OCI-LY3 (cell line): ENCODE measurements around the gene CHKB.

Experiments used
- H2AFZ ChIP-seq: fragments of 200-600, 300-600 bp; shearing (Covaris generic); 2 replicates; pipeline ENCODE4 v1.6.0; 2014; ENCODE audit warnings: antibody characterized with exemption, low read depth, low read length
- H3K27ac ChIP-seq: fragments of 200-600, 300-600 bp; sonication (generic); 2 replicates; pipeline ENCODE4 v1.5.1; 2014; ENCODE audit warnings: mild to moderate bottlenecking, low read length, moderate library complexity, mixed read lengths
- H3K27me3 ChIP-seq: fragments of 200-600, 300-600 bp; sonication (generic); 2 replicates; pipeline ENCODE4 v1.6.1; 2014; ENCODE audit warnings: low read depth, low read length, mixed read lengths
- H3K36me3 ChIP-seq: fragments of 200-600, 300-600 bp; sonication (generic); replicated peaks from 2 replicates; pipeline ENCODE3; 2014; ENCODE audit warnings: low read depth, low read length, mixed read lengths
- H3K4me1 ChIP-seq: fragments of 300-600, 200-600 bp; sonication (generic); 2 replicates; pipeline ENCODE4 v1.6.1; 2014; ENCODE audit warnings: low read length, mixed read lengths
- H3K4me2 ChIP-seq: fragments of 200-600, 300-600 bp; sonication (generic); 2 replicates; pipeline ENCODE4 v1.6.1; 2014; ENCODE audit warnings: low read length, mixed read lengths
- H3K4me3 ChIP-seq: fragments of 300-600, 200-600 bp; sonication (generic); 2 replicates; pipeline ENCODE4 v1.5.1; 2014; ENCODE audit warnings: antibody characterized with exemption, mild to moderate bottlenecking, low read length, moderate library complexity
- H3K79me2 ChIP-seq: fragments of 300-600, 200-600 bp; shearing (Covaris generic); 2 replicates; pipeline ENCODE4 v1.6.1; 2014; ENCODE audit warnings: mild to moderate bottlenecking, low read length, mixed read lengths
- H3K9ac ChIP-seq: fragments of 300-600, 200-600 bp; shearing (Covaris generic); 2 replicates; pipeline ENCODE4 v1.6.0; 2014; ENCODE audit warnings: mild to moderate bottlenecking, low read length, moderate library complexity
- H3K9me3 ChIP-seq: fragments of 200-600, 300-600 bp; shearing (Covaris generic); 2 replicates; pipeline ENCODE4 v1.6.1; 2014; ENCODE audit warnings: low read length, mixed read lengths; ENCODE audit not compliant: insufficient read depth
- H4K20me1 ChIP-seq: fragments of 200-600, 300-600 bp; sonication (generic); 2 replicates; pipeline ENCODE4 v1.6.1; 2016; ENCODE audit warnings: low read length, mixed read lengths; ENCODE audit not compliant: insufficient read depth
- EZH2phosphoT487 ChIP-seq: fragments of 200-600 bp; shearing (Covaris generic); IDR thresholded peaks from 2 replicates; pipeline ENCODE4 v1.6.1; 2018; ENCODE audit warnings: antibody characterized with exemption, mixed run types, low read depth
- TF ChIP-seq, protein P1 (sequence below): fragments of 200-600, 300-600 bp; sonication (generic); IDR thresholded peaks from 2 replicates; pipeline ENCODE4 v1.5.1; 2014; ENCODE audit warnings: antibody characterized with exemption, low read length, low read depth

Gene CHKB

DNA sequence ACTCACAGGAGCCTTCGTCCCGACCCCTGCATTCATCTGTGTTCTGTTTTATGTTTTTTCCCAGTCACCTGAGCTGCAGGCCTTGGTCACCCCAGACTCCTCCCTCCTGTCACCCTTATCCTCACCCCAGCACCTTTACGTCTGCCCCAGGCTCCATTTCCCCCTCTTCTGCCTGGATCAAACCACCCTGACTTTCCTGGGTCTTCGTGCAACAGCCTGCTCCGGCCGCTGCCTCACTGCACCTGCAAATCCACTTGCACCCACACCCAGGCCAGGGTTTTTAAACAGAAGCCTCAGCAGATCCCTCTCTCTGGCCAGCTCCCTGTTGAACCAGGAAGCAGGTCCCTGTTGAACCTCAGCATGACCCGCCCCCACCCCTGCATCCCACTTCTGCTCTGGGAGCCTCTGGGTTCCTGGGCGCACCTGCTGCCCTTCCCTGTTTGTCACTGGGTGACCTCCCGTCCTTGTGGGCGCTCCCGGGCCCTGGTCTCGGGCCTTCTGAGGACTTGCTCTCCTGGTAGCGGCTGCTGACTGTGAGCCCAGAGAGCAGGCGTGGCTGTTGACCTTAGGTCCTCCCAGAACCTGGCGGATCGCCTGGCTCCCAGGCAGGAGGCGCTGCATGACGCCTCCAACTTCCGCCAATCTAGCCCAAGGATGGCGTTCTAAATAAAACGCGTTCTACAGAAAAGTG is 30.8 kb upstream of the CHKB start:
- H3K79me2 ChIP-seq: no peaks in the 10 kb centered on the region
- H3K36me3 ChIP-seq: no peaks in the 10 kb centered on the region
- H3K27me3 ChIP-seq: no peaks in the 10 kb centered on the region
- no peak overlapping the region for H3K4me2 ChIP-seq
- no peak overlapping the region for H3K4me3 ChIP-seq
- no peak overlapping the region for H2AFZ ChIP-seq
- H3K9me3 ChIP-seq: no peaks in the 10 kb centered on the region
- H3K27ac ChIP-seq: no peak overlapping the region
- no peak overlapping the region for H3K9ac ChIP-seq
- H4K20me1 ChIP-seq: no peaks in the 10 kb centered on the region
- TF ChIP-seq, protein P1, sequence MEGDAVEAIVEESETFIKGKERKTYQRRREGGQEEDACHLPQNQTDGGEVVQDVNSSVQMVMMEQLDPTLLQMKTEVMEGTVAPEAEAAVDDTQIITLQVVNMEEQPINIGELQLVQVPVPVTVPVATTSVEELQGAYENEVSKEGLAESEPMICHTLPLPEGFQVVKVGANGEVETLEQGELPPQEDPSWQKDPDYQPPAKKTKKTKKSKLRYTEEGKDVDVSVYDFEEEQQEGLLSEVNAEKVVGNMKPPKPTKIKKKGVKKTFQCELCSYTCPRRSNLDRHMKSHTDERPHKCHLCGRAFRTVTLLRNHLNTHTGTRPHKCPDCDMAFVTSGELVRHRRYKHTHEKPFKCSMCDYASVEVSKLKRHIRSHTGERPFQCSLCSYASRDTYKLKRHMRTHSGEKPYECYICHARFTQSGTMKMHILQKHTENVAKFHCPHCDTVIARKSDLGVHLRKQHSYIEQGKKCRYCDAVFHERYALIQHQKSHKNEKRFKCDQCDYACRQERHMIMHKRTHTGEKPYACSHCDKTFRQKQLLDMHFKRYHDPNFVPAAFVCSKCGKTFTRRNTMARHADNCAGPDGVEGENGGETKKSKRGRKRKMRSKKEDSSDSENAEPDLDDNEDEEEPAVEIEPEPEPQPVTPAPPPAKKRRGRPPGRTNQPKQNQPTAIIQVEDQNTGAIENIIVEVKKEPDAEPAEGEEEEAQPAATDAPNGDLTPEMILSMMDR: no peak
- no peak for TF ChIP-seq EZH2phosphoT487
- H3K4me1 ChIP-seq: no peaks in the 10 kb centered on the region

DNA sequence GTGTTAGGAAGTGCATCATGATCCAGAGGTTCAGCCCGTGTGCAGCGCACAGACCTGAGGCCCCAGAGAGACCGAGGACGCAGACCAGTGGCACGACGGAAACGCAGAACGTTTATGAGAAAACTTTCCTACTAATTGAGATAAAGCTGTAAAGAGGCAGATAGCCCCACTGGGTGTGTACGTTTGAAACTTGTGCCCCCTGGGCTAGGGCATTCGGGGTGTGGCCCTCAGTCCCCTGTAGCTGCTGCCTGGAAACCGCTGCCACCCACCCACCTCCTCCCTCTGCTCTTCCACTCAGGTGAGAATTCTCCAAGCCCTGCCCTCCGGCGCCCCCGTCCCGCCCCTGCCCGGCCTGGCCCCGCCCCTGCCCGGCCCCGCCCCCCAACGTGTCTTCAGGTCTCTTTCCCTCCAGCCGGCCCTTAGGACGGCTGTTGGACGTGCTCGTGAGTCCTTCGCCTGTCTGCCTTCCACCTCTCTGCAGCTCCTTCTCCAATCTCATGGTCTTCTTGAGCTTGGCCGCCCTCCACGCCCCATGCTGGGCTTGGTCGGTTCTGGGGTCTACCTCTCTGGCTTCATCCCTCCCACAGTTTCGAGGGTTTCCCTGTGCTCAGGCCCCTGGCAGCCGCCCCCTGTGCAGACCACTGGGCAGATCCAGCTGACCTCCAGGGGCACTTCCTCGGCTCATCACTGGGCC is 30.0 kb upstream of the CHKB start:
- TF ChIP-seq, protein P1: no peak
- no peak for TF ChIP-seq EZH2phosphoT487
- no peak overlapping the region for H3K4me3 ChIP-seq

DNA sequence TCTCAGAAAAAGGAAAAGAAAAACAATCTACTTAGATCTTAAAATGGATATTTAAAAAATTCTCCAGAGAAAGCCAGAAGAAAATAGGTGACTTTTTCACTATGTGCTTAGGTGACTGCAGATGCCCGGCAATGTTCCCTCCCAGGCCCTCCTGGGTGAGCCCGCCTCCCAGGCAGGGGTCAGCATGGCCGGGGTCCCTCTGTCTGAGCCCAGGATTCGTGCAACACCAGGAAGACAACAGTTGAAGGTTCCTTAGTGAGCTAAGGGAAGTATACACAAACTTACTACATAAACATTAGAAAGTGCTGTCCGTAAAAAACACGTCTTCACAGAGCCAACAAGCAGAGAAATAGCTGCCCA is 29.5 kb upstream of the CHKB start:
- no peaks in the 10 kb centered on the region for H3K27me3 ChIP-seq
- no peak overlapping the region for H3K27ac ChIP-seq
- no peaks in the 10 kb centered on the region for H3K9me3 ChIP-seq

More for the DNA sequence above, 30.0 kb upstream of the CHKB start:
- H3K9ac ChIP-seq: no peak overlapping the region
- H3K36me3 ChIP-seq: no peaks in the 10 kb centered on the region
- no peaks in the 10 kb centered on the region for H3K9me3 ChIP-seq
- H3K4me1 ChIP-seq: no peaks in the 10 kb centered on the region
- no peak overlapping the region for H2AFZ ChIP-seq
- H3K27me3 ChIP-seq: no peaks in the 10 kb centered on the region
- H3K4me2 ChIP-seq: no peak overlapping the region
- no peak overlapping the region for H3K27ac ChIP-seq
- H3K79me2 ChIP-seq: no peaks in the 10 kb centered on the region
- no peaks in the 10 kb centered on the region for H4K20me1 ChIP-seq

More for the DNA sequence above, 29.5 kb upstream of the CHKB start:
- H3K4me2 ChIP-seq: no peak overlapping the region
- no peak overlapping the region for H2AFZ ChIP-seq
- no peaks in the 10 kb centered on the region for H3K36me3 ChIP-seq
- TF ChIP-seq, protein P1: no peak
- TF ChIP-seq EZH2phosphoT487: no peak
- no peaks in the 10 kb centered on the region for H3K79me2 ChIP-seq
- H3K4me1 ChIP-seq: no peaks in the 10 kb centered on the region
- H4K20me1 ChIP-seq: no peaks in the 10 kb centered on the region
- no peak overlapping the region for H3K9ac ChIP-seq
- no peak overlapping the region for H3K4me3 ChIP-seq
